Skeletal muscle satellite cell (primary cell): ENCODE measurements around the gene EDN1. TPM values are rescaled to one million over a fixed set of nuclear protein-coding genes. Genes with fewer than 3 reads are reported as not detected.
A peak's percentile ranks its signal among the peaks of the same experiment; 100 is the strongest.

ENCODE experiments used
- H3K27me3 ChIP-seq: 2 replicates; pipeline ENCODE4 v1.7.0; 2013; ENCODE audit warnings: low read length; ENCODE audit not compliant: control insufficient read depth, insufficient read depth
- H3K36me3 ChIP-seq: 2 replicates; pipeline ENCODE4 v1.7.0; 2013; ENCODE audit warnings: mild to moderate bottlenecking, control low read depth, low read length; ENCODE audit not compliant: insufficient read depth
- H3K4me1 ChIP-seq: 2 replicates; pipeline ENCODE4 v1.7.0; 2013; ENCODE audit warnings: low read length; ENCODE audit not compliant: control insufficient read depth, insufficient read depth
- H3K4me2 ChIP-seq: 2 replicates; pipeline ENCODE4 v1.7.0; 2013; ENCODE audit warnings: mild to moderate bottlenecking, low read length
- H3K4me3 ChIP-seq: 2 replicates; pipeline ENCODE4 v1.7.0; 2013; ENCODE audit warnings: low read length
- H3K9ac ChIP-seq: 2 replicates; pipeline ENCODE4 v1.7.0; 2013; ENCODE audit warnings: mild to moderate bottlenecking, low read depth, low read length, moderate library complexity
- H3K9me3 ChIP-seq: replicated peaks from 2 replicates; pipeline ENCODE4 v1.7.0; 2013; ENCODE audit warnings: mild to moderate bottlenecking, control low read depth, low read length
- total RNA-seq: library from RNA; depleted of rRNA; stranded (reverse); fragments of >200 nt; gene quantifications from 2 replicates; pipeline ENCODE4 v1.2.3, GENCODE V29; 2012; rRNA removed

EDN1 gene
- 0.22 TPM in 1 of 2 replicates, not detected in the other for total RNA-seq

DNA sequence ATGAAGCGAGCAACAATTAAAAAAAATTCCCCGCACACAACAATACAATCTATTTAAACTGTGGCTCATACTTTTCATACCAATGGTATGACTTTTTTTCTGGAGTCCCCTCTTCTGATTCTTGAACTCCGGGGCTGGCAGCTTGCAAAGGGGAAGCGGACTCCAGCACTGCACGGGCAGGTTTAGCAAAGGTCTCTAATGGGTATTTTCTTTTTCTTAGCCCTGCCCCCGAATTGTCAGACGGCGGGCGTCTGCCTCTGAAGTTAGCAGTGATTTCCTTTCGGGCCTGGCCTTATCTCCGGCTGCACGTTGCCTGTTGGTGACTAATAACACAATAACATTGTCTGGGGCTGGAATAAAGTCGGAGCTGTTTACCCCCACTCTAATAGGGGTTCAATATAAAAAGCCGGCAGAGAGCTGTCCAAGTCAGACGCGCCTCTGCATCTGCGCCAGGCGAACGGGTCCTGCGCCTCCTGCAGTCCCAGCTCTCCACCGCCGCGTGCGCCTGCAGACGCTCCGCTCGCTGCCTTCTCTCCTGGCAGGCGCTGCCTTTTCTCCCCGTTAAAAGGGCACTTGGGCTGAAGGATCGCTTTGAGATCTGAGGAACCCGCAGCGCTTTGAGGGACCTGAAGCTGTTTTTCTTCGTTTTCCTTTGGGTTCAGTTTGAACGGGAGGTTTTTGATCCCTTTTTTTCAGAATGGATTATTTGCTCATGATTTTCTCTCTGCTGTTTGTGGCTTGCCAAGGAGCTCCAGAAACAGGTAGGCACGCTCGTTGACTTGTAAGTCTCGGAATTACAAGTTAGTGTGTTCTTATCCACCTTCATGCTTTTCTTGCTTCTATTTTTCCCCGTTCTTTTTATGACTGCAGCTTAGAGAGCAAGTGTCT lies at the start of gene EDN1:
EDN1 (plus strand) TSS at position 429 of the 888 bp plus-strand sequence; CDS start at position 698, 269 bp downstream.
- H3K36me3 ChIP-seq, result peaks cover 16% of the 10 kb centered on the region
- H3K4me2 ChIP-seq, result peak within 1 kb of the TSS; percentile 93
- H3K4me3 ChIP-seq, result peak within 1 kb of the TSS; percentile 73
- peak within 1 kb of the TSS; percentile 89 for H3K9ac ChIP-seq
- H3K9me3 ChIP-seq, result no peaks in the 10 kb centered on the region
- no peaks in the 10 kb centered on the region for H3K27me3 ChIP-seq
- H3K4me1 ChIP-seq, result peaks cover 45% of the 10 kb centered on the region

DNA sequence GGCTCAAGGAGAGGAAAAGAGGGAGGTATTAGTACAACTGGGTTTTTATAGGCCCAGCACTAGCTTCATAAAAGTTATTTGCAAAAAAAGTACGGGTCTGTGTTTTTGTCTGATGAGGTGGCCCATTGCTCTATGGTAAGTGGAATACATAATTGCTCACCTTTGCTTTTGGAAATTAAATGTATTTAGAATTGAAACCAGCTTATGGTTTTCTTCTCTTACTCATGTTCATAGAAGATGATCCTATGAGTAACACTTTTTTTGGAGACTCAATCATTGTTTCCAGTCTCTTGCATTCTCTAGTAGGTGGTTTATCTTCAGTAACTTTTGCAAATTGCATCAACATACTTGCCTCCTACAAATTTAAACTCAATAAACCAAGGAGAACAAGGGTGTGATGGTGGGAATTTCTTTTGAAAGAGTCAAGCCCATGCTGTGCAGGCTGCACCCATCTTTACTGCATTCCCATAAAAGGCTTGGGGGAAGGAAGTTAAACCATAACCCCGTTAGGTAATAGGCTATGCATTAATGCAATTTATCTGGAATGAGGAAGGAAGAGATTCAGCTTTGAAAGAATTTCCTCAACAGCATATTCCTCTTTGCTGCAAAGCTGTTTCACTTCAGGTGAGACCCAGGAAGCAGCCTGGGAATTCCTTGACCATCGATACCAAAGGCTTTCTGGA lies 48.5 kb upstream of the EDN1 start:
- H3K9me3 ChIP-seq, result no peaks in the 10 kb centered on the region
- H3K4me1 ChIP-seq, result peaks cover 11% of the 10 kb centered on the region
- no peak overlapping the region for H3K4me2 ChIP-seq
- H3K9ac ChIP-seq, result no peak overlapping the region
- no peaks in the 10 kb centered on the region for H3K36me3 ChIP-seq
- H3K4me3 ChIP-seq, result no peak overlapping the region
- H3K27me3 ChIP-seq, result no peaks in the 10 kb centered on the region

DNA sequence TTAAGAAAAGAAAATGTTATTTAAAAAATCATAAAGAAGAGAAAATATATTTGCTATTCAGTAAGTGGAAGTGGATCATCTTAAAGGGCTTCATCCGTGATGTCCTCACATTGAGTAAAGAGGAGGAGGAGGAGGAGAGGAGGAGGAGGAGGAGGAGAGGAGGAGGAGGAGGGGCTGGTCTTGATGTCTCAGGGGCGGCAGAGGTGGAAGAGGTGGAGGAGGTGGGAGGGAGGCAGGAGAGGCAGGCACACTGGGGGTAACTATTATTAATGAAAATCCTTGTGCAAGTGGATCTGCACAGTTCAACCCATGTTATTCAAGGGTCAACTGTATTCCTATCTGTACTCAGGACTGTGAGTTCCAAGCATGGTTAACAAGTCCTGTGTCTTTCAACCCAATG lies 47.0 kb upstream of the EDN1 start:
- Histone ChIP-seq H3K4me1 (peaks cover 11% of the 10 kb centered on the region), H3K4me3 (no peak overlapping the region), H3K4me2 (no peak overlapping the region), H3K27me3 (no peaks in the 10 kb centered on the region), H3K9ac (no peak overlapping the region), H3K36me3 (no peaks in the 10 kb centered on the region), H3K9me3 (no peaks in the 10 kb centered on the region)

DNA sequence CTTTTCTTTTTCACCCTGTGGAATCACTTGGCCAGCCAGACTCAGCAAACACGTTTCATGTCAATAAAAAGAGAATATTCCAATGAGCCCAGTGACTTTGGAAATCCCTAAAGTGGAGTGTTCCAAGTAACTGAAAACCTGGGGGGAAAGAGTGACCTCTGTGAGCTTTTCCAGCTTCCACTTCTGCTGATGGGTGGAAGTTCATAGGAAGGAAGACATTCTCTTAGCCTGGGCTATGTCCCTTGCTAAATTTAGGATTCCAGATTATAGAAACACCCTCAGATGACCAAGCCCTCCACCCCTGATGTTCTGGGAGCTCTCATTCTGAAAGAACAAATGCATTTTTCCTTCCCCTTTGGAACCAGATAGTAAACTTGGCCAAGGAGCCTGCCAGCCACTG lies 44.8 kb upstream of the EDN1 start:
- Histone ChIP-seq H3K4me2 (no peak overlapping the region), H3K9ac (no peak overlapping the region), H3K27me3 (no peaks in the 10 kb centered on the region), H3K4me1 (peaks cover 11% of the 10 kb centered on the region), H3K4me3 (no peak overlapping the region), H3K9me3 (no peaks in the 10 kb centered on the region), H3K36me3 (no peaks in the 10 kb centered on the region)

DNA sequence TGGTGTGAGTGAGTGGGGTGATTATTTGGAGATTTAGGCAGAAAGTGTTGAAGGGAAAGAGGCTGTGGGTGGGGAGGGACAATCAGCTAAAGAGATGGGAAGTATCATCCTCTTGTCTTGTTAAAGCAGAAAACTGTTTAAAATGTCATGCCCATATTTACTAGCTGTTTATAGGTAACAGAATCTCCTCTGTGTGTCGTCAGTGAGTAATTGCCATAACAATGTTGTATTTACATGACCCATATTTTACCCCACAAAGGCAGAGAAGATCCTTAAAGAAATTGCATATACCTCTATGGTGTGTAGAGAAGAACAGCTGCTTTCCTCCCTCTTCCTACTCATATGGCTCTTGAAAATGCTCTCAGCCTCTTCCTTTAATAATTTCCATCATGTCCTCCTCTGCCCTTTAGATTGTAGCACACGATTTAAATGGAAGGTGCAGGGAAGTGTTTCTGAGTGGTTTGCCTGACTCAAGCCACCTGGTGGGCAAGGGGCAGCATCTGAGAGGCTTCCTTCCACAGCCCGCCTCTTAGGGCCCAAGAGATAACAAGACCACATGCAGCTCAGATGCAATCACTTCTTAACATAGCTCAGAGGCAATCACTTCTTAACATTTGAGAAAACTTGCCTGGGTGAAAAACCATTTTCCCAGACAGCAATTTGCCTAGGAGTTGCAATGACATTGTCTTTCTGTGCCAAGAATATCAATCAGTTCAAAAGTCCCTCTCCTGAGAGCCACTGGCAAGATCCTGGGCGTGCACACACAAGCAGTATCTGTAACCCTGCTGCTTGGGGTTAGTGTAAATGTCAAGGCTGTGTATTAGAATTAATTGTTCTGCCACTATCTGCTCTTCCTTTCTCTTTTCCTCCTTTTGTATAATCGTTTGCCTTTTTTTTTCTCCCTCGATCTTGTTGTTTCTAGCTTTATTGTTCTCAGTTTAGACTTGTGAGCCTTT lies 44.1 kb upstream of the EDN1 start:
- Histone ChIP-seq H3K4me2 (peak overlapping the region; percentile 27), H3K4me1 (peaks cover 11% of the 10 kb centered on the region), H3K27me3 (no peaks in the 10 kb centered on the region), H3K36me3 (no peaks in the 10 kb centered on the region), H3K4me3 (no peak overlapping the region), H3K9me3 (no peaks in the 10 kb centered on the region), H3K9ac (no peak overlapping the region)

DNA sequence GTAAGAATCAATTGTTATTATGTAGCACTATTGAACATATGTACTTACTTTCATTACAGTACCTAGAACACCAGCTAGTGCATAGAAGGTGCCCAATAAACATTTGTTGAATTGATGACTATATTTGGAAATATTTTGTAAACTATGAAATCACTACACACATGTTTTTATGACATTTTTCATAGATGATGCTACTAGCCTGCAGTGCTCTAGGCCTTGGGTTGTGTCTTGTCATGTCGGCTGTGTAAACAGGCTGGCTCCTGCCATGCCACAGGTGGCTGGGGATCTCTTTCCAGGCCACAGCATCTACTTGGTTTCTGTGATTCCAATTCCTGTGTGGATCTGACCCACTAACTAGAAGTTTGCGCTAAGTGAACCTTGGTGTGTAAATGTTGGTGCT lies 43.3 kb upstream of the EDN1 start:
- no peaks in the 10 kb centered on the region for H3K9me3 ChIP-seq
- peaks cover 11% of the 10 kb centered on the region for H3K4me1 ChIP-seq
- H3K27me3 ChIP-seq, result no peaks in the 10 kb centered on the region
- no peak overlapping the region for H3K9ac ChIP-seq
- H3K4me2 ChIP-seq, result no peak overlapping the region
- H3K4me3 ChIP-seq, result no peak overlapping the region
- no peaks in the 10 kb centered on the region for H3K36me3 ChIP-seq

DNA sequence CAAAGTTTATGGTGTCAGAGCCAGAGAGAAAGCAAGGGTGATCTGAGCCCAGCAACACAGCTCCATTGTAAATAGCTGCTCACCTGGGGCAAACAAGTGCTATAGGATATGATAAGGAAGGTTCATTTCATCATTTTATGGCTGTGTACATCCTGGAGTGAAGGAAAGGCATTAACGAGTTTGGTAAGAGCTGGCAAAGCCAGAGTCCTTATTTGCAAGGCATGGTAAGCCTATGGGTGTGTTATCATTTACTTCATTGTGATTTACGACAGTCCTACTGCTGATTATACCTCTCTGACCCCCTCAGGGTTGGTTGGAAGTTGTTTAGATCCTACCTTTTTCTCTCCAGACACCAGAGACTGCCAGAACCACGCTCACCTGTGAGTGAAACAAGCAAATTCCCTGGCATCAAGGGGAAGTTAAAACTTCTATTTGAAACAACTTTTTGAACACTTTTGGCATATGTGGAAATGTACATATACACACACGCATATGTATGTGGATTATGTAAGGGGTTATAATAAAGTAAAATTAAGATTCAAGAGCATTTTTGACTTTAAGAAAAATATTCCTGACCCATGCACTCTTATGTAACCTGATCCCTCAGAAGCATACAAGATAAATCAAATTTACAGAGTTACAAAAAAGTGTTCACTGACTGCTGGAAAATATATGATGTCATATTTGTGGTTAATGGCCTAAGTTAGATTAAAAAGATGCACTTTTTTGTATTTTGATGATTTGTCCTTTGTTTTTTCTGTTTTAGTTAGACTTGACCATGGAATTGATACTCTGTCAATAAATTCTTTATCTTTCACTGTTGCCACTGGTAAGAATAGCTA lies 40.4 kb upstream of the EDN1 start:
- Histone ChIP-seq H3K4me1 (peaks cover 11% of the 10 kb centered on the region), H3K4me2 (no peak overlapping the region), H3K9me3 (no peaks in the 10 kb centered on the region), H3K9ac (no peak overlapping the region), H3K36me3 (no peaks in the 10 kb centered on the region), H3K4me3 (no peak overlapping the region), H3K27me3 (no peaks in the 10 kb centered on the region)

DNA sequence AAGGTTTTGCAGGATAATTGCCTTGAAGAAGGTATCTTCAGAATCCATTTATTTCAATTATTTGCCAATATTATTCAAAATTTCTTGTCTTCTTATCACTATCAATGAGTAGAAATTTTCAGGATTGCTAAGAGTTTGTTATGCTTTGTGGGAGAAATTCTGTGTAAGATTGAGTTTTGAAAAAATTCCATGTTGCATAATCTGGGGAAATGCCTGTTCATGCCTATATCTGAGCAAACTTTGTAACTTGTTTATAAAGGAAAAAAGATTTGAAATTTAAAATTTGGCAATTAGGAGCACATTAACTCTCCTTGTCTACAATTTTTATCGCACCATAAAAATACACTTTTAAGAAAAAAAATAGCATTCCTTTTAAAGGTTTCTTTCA lies 39.8 kb upstream of the EDN1 start:
- Histone ChIP-seq H3K4me1 (peaks cover 10% of the 10 kb centered on the region), H3K9ac (no peak overlapping the region), H3K27me3 (no peaks in the 10 kb centered on the region), H3K9me3 (no peaks in the 10 kb centered on the region), H3K36me3 (no peaks in the 10 kb centered on the region), H3K4me3 (no peak overlapping the region), H3K4me2 (no peak overlapping the region)

DNA sequence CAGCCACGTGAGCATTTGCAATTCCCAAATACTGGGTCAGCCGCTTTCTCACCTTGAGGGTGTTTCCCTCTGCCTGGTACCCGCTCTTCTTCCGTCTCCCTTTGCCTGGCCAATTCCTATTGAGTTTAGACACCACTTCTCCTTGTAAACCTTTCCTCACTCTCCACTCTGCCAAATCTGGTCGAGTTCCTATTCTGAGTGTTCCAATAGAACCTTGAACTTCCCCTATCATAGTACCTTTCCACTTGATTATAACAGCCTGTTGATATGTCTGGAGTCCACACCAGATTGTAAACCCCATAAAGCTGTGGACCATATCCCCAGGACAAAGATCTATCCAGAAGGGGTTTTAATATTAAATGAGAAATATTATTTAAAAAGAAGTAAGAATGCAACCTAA lies 36.0 kb upstream of the EDN1 start:
- no peaks in the 10 kb centered on the region for H3K9me3 ChIP-seq
- H3K4me2 ChIP-seq, result no peak overlapping the region
- no peak overlapping the region for H3K9ac ChIP-seq
- no peaks in the 10 kb centered on the region for H3K4me1 ChIP-seq
- H3K4me3 ChIP-seq, result no peak overlapping the region
- no peaks in the 10 kb centered on the region for H3K36me3 ChIP-seq
- H3K27me3 ChIP-seq, result no peaks in the 10 kb centered on the region

DNA sequence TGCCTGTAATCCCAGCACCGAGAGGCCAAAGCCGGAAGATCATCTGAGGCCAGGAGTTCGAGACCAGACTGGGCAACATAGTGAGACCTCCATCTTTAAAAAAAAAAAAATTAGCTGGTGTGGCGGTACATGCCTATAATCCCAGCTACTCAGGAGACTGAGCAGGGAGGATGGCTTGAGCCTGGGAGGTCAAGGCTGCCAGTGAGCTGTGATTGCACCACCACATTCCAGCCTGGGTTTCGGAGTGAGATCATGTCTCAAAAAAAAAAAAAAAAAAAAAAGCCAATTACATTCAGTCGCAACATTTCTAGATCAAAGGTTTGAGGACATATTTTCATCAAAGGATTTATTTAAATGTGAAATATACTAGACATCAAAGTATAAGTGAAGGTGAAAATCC lies 32.0 kb upstream of the EDN1 start:
- Histone ChIP-seq H3K4me3 (no peak overlapping the region), H3K9me3 (no peaks in the 10 kb centered on the region), H3K27me3 (no peaks in the 10 kb centered on the region), H3K4me2 (no peak overlapping the region), H3K9ac (no peak overlapping the region), H3K4me1 (no peaks in the 10 kb centered on the region), H3K36me3 (no peaks in the 10 kb centered on the region)
